H9 (cell line): Measurements from ENCODE around the gene POLN. TPM values are rescaled to one million over a fixed set of nuclear protein-coding genes. Genes with fewer than 3 reads are reported as not detected.

Source experiments
- DNase-seq: peaks from one replicate; pipeline ENCODE4 v3.0.0-alpha.2; 2017
- H2AFZ ChIP-seq: one replicate; pipeline ENCODE4 v1.6.1; 2013; ENCODE audit warnings: mild to moderate bottlenecking, low read length, control low read depth, moderate library complexity
- H2AK5ac ChIP-seq: 2 replicates; pipeline ENCODE4 v1.6.1; 2013; ENCODE audit warnings: low read length, control low read depth, mixed read lengths; ENCODE audit not compliant: insufficient read length
- H2BK120ac ChIP-seq: one replicate; pipeline ENCODE4 v1.6.1; 2013; ENCODE audit warnings: low read depth, mild to moderate bottlenecking, low read length, control low read depth, inconsistent platforms; ENCODE audit not compliant: poor library complexity, severe bottlenecking
- H2BK12ac ChIP-seq: 2 replicates; pipeline ENCODE4 v1.6.1; 2013; ENCODE audit warnings: low read length, control low read depth, mixed read lengths, low read depth; ENCODE audit not compliant: insufficient read length
- H2BK15ac ChIP-seq: 2 replicates; pipeline ENCODE4 v1.6.1; 2013; ENCODE audit warnings: low read depth, low read length, control low read depth
- H2BK20ac ChIP-seq: one replicate; pipeline ENCODE4 v1.6.1; 2013; ENCODE audit warnings: low read depth, mild to moderate bottlenecking, low read length, control low read depth, inconsistent platforms; ENCODE audit not compliant: poor library complexity, severe bottlenecking
- H2BK5ac ChIP-seq: 2 replicates; pipeline ENCODE4 v1.6.1; 2013; ENCODE audit warnings: low read length, control low read depth, mixed read lengths; ENCODE audit not compliant: insufficient read length
- H3K14ac ChIP-seq: 2 replicates; pipeline ENCODE4 v1.6.1; 2013; ENCODE audit warnings: low read length, control low read depth; ENCODE audit not compliant: insufficient read depth
- H3K18ac ChIP-seq: 2 replicates; pipeline ENCODE4 v1.6.1; 2013; ENCODE audit warnings: low read depth, mild to moderate bottlenecking, mixed read lengths, low read length, control low read depth; ENCODE audit not compliant: insufficient read length
- H3K23ac ChIP-seq: 2 replicates; pipeline ENCODE4 v1.6.1; 2013; ENCODE audit warnings: low read length, control low read depth, mixed read lengths, low read depth; ENCODE audit not compliant: insufficient read length
- H3K23me2 ChIP-seq: 2 replicates; pipeline ENCODE4 v1.6.1; 2013; ENCODE audit warnings: low read depth, mild to moderate bottlenecking, mixed read lengths, low read length, control low read depth; ENCODE audit not compliant: insufficient read length, poor library complexity, severe bottlenecking
- H3K27ac ChIP-seq: 2 replicates; pipeline ENCODE4 v1.5.1; 2013; ENCODE audit warnings: low read length, control low read depth, mixed read lengths, low read depth; ENCODE audit not compliant: insufficient read length
- H3K27me3 ChIP-seq: 2 replicates; pipeline ENCODE4 v1.6.1; 2013; ENCODE audit warnings: low read length, control low read depth, inconsistent platforms; ENCODE audit not compliant: insufficient read depth
- H3K4ac ChIP-seq: 2 replicates; pipeline ENCODE4 v1.6.1; 2013; ENCODE audit warnings: low read depth, mild to moderate bottlenecking, control low read depth, inconsistent platforms, low read length, moderate library complexity
- H3K4me1 ChIP-seq: 2 replicates; pipeline ENCODE4 v1.6.1; 2013; ENCODE audit warnings: low read length, control low read depth, inconsistent platforms; ENCODE audit not compliant: insufficient read depth
- H3K4me2 ChIP-seq: 2 replicates; pipeline ENCODE4 v1.6.1; 2013; ENCODE audit warnings: low read length, control low read depth, mixed read lengths; ENCODE audit not compliant: insufficient read length, insufficient read depth
- H3K56ac ChIP-seq: 2 replicates; pipeline ENCODE4 v1.6.1; 2013; ENCODE audit warnings: low read depth, mild to moderate bottlenecking, mixed read lengths, low read length, control low read depth; ENCODE audit not compliant: insufficient read length
- H3K79me1 ChIP-seq: 2 replicates; pipeline ENCODE4 v1.6.1; 2013; ENCODE audit warnings: low read depth, mild to moderate bottlenecking, moderate library complexity, low read length, control low read depth, inconsistent platforms; ENCODE audit not compliant: insufficient read depth, poor library complexity, severe bottlenecking
- H3K79me2 ChIP-seq: 2 replicates; pipeline ENCODE4 v1.6.1; 2013; ENCODE audit warnings: low read length, control low read depth, inconsistent platforms; ENCODE audit not compliant: insufficient read depth
- H3K9ac ChIP-seq: 2 replicates; pipeline ENCODE4 v1.6.1; 2013; ENCODE audit warnings: low read length, control low read depth, mixed read lengths; ENCODE audit not compliant: insufficient read length; ENCODE audit errors: extremely low read depth
- H3K9me3 ChIP-seq: one replicate; pipeline ENCODE4 v1.6.1; 2013; ENCODE audit warnings: low read depth, low read length, inconsistent platforms; ENCODE audit not compliant: control insufficient read depth
- H3T11ph ChIP-seq: one replicate; pipeline ENCODE4 v1.6.1; 2013; ENCODE audit warnings: mild to moderate bottlenecking, low read length, control low read depth, inconsistent platforms
- H4K20me1 ChIP-seq: one replicate; pipeline ENCODE4 v1.6.1; 2013; ENCODE audit not compliant: control insufficient read depth, insufficient read length, insufficient read depth
- H4K5ac ChIP-seq: 2 replicates; pipeline ENCODE4 v1.6.1; 2013; ENCODE audit warnings: low read depth, mild to moderate bottlenecking, mixed read lengths, low read length, control low read depth; ENCODE audit not compliant: insufficient read length
- H4K8ac ChIP-seq: replicated peaks from 2 replicates; pipeline ENCODE4 v1.6.1; 2013; ENCODE audit warnings: low read length, control low read depth, mixed read lengths, low read depth; ENCODE audit not compliant: insufficient read length
- H4K91ac ChIP-seq: 2 replicates; pipeline ENCODE4 v1.6.1; 2013; ENCODE audit warnings: low read depth, mild to moderate bottlenecking, moderate library complexity, mixed read lengths, low read length, control low read depth; ENCODE audit not compliant: insufficient read length
- H3K27ac Mint-ChIP-seq, 3 experiments: 2 replicates in 2 of 3; 3 replicates in 1 of 3; pipeline ENCODE4 v1.8.0; 2020 to 2021; ENCODE audit warnings: mixed read lengths in 3 of 3, mild to moderate bottlenecking in 1 of 3, moderate library complexity in 1 of 3
- H3K27me3 Mint-ChIP-seq: 2 replicates; pipeline ENCODE4 v1.8.0; 2021; ENCODE audit warnings: low read depth, mild to moderate bottlenecking, moderate library complexity, mixed read lengths
- H3K36me3 Mint-ChIP-seq, 3 experiments: 2 replicates in 2 of 3; 3 replicates in 1 of 3; pipeline ENCODE4 v1.8.0; 2020 to 2021; ENCODE audit warnings: low read depth in 3 of 3, mixed read lengths in 3 of 3; ENCODE audit not compliant: insufficient read depth in 1 of 3
- H3K4me1 Mint-ChIP-seq, 2 experiments: 2 replicates each; pipeline ENCODE4 v1.8.0; 2020; ENCODE audit warnings: mixed read lengths in 2 of 2
- H3K4me3 Mint-ChIP-seq, 2 experiments: 2 replicates in 1 of 2; 3 replicates in 1 of 2; pipeline ENCODE4 v1.8.0; 2020 to 2021; ENCODE audit warnings: mild to moderate bottlenecking in 2 of 2, mixed read lengths in 2 of 2, moderate library complexity in 1 of 2
- H3K9me3 Mint-ChIP-seq, 2 experiments: 2 replicates in 1 of 2; 3 replicates in 1 of 2; pipeline ENCODE4 v1.8.0; 2020; ENCODE audit warnings: mild to moderate bottlenecking in 2 of 2, mixed read lengths in 2 of 2, moderate library complexity in 1 of 2
- CTCF ChIP-seq: fragments of 200-600 bp; sonication (generic); conservative IDR thresholded peaks from 3 replicates; pipeline ENCODE4 v1.8.0; 2021; ENCODE audit warnings: antibody characterized with exemption, mild to moderate bottlenecking
- WGBS: extraction: QIAGEN DNeasy Blood & Tissue Kit; methylation state at CpG from one replicate; pipeline ENCODE4 v1.1.7; 2013; ENCODE audit warnings: missing lambda C conversion rate, low lambda C conversion rate, mixed read lengths; ENCODE audit not compliant: insufficient read length; ENCODE audit errors: extremely low coverage; 5-methylcytosine and 5-hydroxymethylcytosine counted together
- total RNA-seq: library from RNA; stranded (reverse); gene quantifications from 2 replicates; pipeline ENCODE4 v1.2.1, GENCODE V29; 2021

Gene POLN
- total RNA-seq, 1 experiment from 2014 or later = 0.74 TPM

DNA sequence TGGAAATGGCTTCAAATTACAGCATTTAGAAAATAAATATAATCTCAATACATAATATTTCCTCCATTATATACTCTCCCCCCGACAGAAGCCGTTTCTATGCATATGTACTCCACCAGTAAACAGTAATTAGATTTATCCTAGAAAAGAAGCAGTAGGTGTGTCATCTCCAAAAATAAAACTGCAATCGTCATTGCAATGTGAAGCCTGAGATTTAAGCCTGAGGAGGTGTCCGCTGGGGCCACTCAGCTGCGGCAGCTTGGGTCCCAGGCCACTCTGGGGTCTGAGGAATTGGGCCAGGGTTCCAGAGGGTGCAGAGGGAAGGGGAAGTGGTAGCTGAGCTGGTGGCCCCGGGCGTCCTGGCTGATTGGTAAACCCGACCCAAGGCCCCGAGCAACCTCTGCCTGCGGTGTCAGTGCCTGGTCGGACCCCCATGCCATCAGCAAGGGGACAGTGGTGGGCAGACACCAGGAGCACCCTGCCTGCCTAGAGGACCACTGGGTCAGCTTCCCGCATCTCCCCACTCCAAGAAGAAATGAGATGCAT, 27.8 kb upstream of the POLN start:
- Mint-ChIP-seq H3K4me1 (peaks cover 4 to 11% of the 10 kb centered on the region in 2 experiments; a peak in 3 of 4 replicates), H3K4me3 (no peak overlapping the region), H3K36me3 (no peaks in the 10 kb centered on the region), H3K27ac (no peak overlapping the region), H3K27me3 (peaks cover 2% of the 10 kb centered on the region; the same call in 1 of the 2 replicates), H3K9me3 (no peaks in the 10 kb centered on the region)
- no peaks in the 10 kb centered on the region for H3K4me1 ChIP-seq
- no peak overlapping the region for H3K9ac ChIP-seq
- no peak overlapping the region for H2BK15ac ChIP-seq
- H2BK20ac ChIP-seq = no peak overlapping the region
- H3K79me1 ChIP-seq = no peaks in the 10 kb centered on the region
- H3K23me2 ChIP-seq = no peaks in the 10 kb centered on the region
- TF ChIP-seq CTCF = no peak
- H3K9me3 ChIP-seq = no peaks in the 10 kb centered on the region
- WGBS = 100% methylated on average over 1 of the region's 12 CpGs
- no peak overlapping the region for H3K18ac ChIP-seq
- no peak overlapping the region for H4K91ac ChIP-seq
- H3K56ac ChIP-seq = no peak overlapping the region
- H2BK12ac ChIP-seq = no peak overlapping the region
- no peak overlapping the region for H3K23ac ChIP-seq
- no peak overlapping the region for H3K27ac ChIP-seq
- no peaks in the 10 kb centered on the region for H3K27me3 ChIP-seq
- H2BK5ac ChIP-seq = no peak overlapping the region
- no peak overlapping the region for H4K5ac ChIP-seq
- no peak for DNase-seq
- H4K8ac ChIP-seq = no peak overlapping the region
- no peak overlapping the region for H2AK5ac ChIP-seq
- H3K14ac ChIP-seq = no peak overlapping the region
- no peak overlapping the region for H3T11ph ChIP-seq
- no peaks in the 10 kb centered on the region for H4K20me1 ChIP-seq
- H2BK120ac ChIP-seq = no peak overlapping the region
- H3K4me2 ChIP-seq = no peak overlapping the region
- no peak overlapping the region for H3K4ac ChIP-seq
- H2AFZ ChIP-seq = no peak overlapping the region
- H3K79me2 ChIP-seq = no peaks in the 10 kb centered on the region
